HTERT RPE-1 (cell line): ENCODE results near the gene ACER3.
"Not testable (repeated sequence)": the region's sequence is repeated elsewhere in the genome, so short reads cannot be mapped to it uniquely, and the experiment has no call there.

Source experiments
- in situ Hi-C: fragments of 300-500 bp; cut with MboI; formaldehyde crosslinking; loops from 4 replicates; pipeline ENCODE4 v1.14.3; 2020; ENCODE audit warnings: low sequenced_read_pairs

The ACER3 gene

GRCh38 chr11:76860539-76861475 lies at the start of gene ACER3:
ACER3 (plus strand) TSS chr11:76860918; CDS start chr11:76860977, 59 bp downstream.
- in situ Hi-C loops = no loop called here

- in situ Hi-C loops = no loop called here
These were observed 49.5 kb upstream of the ACER3 start for GRCh38 chr11:76811259-76811658.

GRCh38 chr11:76814414-76814813 lies 46.3 kb upstream of the ACER3 start:
- in situ Hi-C loops = no loop called here

GRCh38 chr11:76815678-76816077 lies 45.0 kb upstream of the ACER3 start:
- in situ Hi-C loops = not testable (repeated sequence)

- in situ Hi-C loops = no loop called here
These were observed 40.5 kb upstream of the ACER3 start for GRCh38 chr11:76820184-76820566.

- in situ Hi-C loops = not testable (repeated sequence)
These were observed 39.3 kb upstream of the ACER3 start for GRCh38 chr11:76821396-76821795.

GRCh38 chr11:76822406-76822805 lies 38.3 kb upstream of the ACER3 start:
- in situ Hi-C loops = no loop called here

- in situ Hi-C loops = no loop called here
These were observed 37.2 kb upstream of the ACER3 start for GRCh38 chr11:76823481-76824028.

GRCh38 chr11:76824083-76824939 lies 36.4 kb upstream of the ACER3 start:
- in situ Hi-C loops = no loop called here

GRCh38 chr11:76824980-76825725 lies 35.6 kb upstream of the ACER3 start:
- in situ Hi-C loops = no loop called here

GRCh38 chr11:76825726-76826396 lies 34.9 kb upstream of the ACER3 start:
- in situ Hi-C loops = no loop called here

- in situ Hi-C loops = not testable (repeated sequence)
These were observed 34.2 kb upstream of the ACER3 start for GRCh38 chr11:76826508-76826907.

GRCh38 chr11:76827005-76827404 lies 33.7 kb upstream of the ACER3 start:
- in situ Hi-C loops = not testable (repeated sequence)

GRCh38 chr11:76830639-76831327 lies 29.9 kb upstream of the ACER3 start:
- in situ Hi-C loops = no loop called here

GRCh38 chr11:76831686-76832310 lies 28.9 kb upstream of the ACER3 start:
- in situ Hi-C loops = no loop called here

GRCh38 chr11:76832361-76832760 lies 28.4 kb upstream of the ACER3 start:
- in situ Hi-C loops = no loop called here

- in situ Hi-C loops = no loop called here
These were observed 26.6 kb upstream of the ACER3 start for GRCh38 chr11:76834151-76834550.

GRCh38 chr11:76835036-76835435 lies 25.7 kb upstream of the ACER3 start:
- in situ Hi-C loops = no loop called here
